Calu3 (cell line): Measurements from ENCODE around the gene RTRAF. TPM values are rescaled to one million over a fixed set of nuclear protein-coding genes. Genes with fewer than 3 reads are reported as not detected.

Experiments used
- BruUV-seq: library from RNA; stranded (reverse); fragments of 400-500 nt; replicated peaks from 2 replicates; lab custom pipeline; 2021; lab: Mats Ljungman, UMichigan
- CTCF ChIA-PET: fragments of 300-600 bp; sonication (Branson Sonifier 250); formaldehyde crosslinking; loops from one replicate; lab custom pipeline; 2022; ENCODE audit warnings: antibody characterized with exemption; lab: Charles Lee
- DNase-seq: peaks from one replicate; pipeline ENCODE4 v3.0.0; 2022
- H3K27ac Mint-ChIP-seq: one replicate; pipeline ENCODE4 v1.8.0; 2022; ENCODE audit warnings: mixed read lengths; ENCODE audit not compliant: unreplicated experiment
- H3K27me3 Mint-ChIP-seq: one replicate; pipeline ENCODE4 v1.8.0; 2022; ENCODE audit warnings: mixed read lengths; ENCODE audit not compliant: unreplicated experiment
- H3K36me3 Mint-ChIP-seq: one replicate; pipeline ENCODE4 v1.8.0; 2022; ENCODE audit warnings: mild to moderate bottlenecking, moderate library complexity, mixed read lengths; ENCODE audit not compliant: insufficient read depth, unreplicated experiment
- H3K4me1 Mint-ChIP-seq: one replicate; pipeline ENCODE4 v1.8.0; 2022; ENCODE audit warnings: mild to moderate bottlenecking, low read depth, mixed read lengths; ENCODE audit not compliant: unreplicated experiment
- H3K4me3 Mint-ChIP-seq: one replicate; pipeline ENCODE4 v1.8.0; 2022; ENCODE audit warnings: mild to moderate bottlenecking, low read depth, moderate library complexity, mixed read lengths; ENCODE audit not compliant: unreplicated experiment
- H3K9me3 Mint-ChIP-seq: one replicate; pipeline ENCODE4 v1.8.0; 2022; ENCODE audit warnings: low read depth, mixed read lengths; ENCODE audit not compliant: unreplicated experiment
- intact Hi-C: fragments of 100-400 bp; cut with micrococcal nuclease; formaldehyde crosslinking; loops from one replicate; pipeline ENCODE4 v1.10.0; 2022; ENCODE audit not compliant: unreplicated experiment
- total RNA-seq: library from RNA; stranded (reverse); gene quantifications from 2 replicates; pipeline ENCODE4 v1.2.3, GENCODE V29; 2022
- TF ChIP-seq, protein P1 (sequence below): fragments of 200-600 bp; IDR thresholded peaks from one replicate; pipeline ENCODE4 v1.8.0; 2022; ENCODE audit warnings: antibody characterized with exemption; ENCODE audit not compliant: unreplicated experiment

The RTRAF gene
- total RNA-seq, 1 experiment from 2014 or later, result 164 TPM

DNA sequence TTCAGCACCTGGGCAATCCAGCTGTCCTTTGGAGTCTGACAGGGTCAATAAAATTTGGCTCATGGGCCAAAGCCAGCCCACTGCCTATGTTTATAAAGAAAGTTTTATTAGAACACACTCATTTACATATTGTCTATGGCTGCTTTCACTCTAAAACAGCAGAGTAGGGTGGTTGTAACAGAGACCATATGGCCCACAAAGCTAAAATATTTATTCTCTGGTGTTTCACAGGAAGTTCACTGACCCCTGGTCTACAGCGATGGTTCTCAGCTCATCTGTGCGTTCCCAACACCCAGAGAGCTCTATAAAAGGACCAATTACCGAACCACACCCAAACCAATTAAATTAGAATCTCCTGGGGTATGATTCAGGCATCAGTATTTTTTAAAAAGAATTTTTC lies 37.7 kb upstream of the RTRAF start:
- no peak for DNase-seq
- Mint-ChIP-seq H3K27ac (no peak overlapping the region), H3K27me3 (peaks cover 83% of the 10 kb centered on the region), H3K9me3 (no peaks in the 10 kb centered on the region), H3K36me3 (no peaks in the 10 kb centered on the region), H3K4me1 (no peaks in the 10 kb centered on the region), H3K4me3 (no peak overlapping the region)
- TF ChIP-seq, protein P1, sequence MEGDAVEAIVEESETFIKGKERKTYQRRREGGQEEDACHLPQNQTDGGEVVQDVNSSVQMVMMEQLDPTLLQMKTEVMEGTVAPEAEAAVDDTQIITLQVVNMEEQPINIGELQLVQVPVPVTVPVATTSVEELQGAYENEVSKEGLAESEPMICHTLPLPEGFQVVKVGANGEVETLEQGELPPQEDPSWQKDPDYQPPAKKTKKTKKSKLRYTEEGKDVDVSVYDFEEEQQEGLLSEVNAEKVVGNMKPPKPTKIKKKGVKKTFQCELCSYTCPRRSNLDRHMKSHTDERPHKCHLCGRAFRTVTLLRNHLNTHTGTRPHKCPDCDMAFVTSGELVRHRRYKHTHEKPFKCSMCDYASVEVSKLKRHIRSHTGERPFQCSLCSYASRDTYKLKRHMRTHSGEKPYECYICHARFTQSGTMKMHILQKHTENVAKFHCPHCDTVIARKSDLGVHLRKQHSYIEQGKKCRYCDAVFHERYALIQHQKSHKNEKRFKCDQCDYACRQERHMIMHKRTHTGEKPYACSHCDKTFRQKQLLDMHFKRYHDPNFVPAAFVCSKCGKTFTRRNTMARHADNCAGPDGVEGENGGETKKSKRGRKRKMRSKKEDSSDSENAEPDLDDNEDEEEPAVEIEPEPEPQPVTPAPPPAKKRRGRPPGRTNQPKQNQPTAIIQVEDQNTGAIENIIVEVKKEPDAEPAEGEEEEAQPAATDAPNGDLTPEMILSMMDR, result no peak
- CTCF ChIA-PET, result no interaction called here
- intact Hi-C loops, result no loop called here
- BruUV-seq, result no TSS peak

DNA sequence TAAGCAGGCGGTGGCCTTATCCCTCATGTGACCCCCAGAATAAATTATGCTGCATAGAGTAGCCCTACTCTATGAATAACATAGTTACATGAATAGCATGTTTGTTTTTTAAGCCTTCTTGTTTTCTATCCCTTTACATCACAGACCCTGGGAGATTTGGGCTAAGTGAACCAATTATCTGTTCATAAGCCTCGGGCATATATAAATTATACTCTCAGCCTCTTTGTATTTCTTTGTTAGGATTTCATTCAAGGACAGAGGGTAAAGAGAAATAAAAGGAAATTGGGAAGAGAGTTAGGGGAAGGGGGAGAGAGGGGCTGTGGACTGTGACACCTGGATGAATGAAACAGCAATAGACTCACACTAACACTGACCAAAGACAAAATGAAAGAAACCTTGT lies 35.3 kb upstream of the RTRAF start:
- Mint-ChIP-seq H3K9me3 (peaks cover 14% of the 10 kb centered on the region), H3K27ac (no peak overlapping the region), H3K4me3 (no peak overlapping the region), H3K27me3 (peaks cover 87% of the 10 kb centered on the region), H3K36me3 (no peaks in the 10 kb centered on the region), H3K4me1 (no peaks in the 10 kb centered on the region)
- no TSS peak for BruUV-seq
- DNase-seq, result no peak
- TF ChIP-seq, protein P1, result no peak
- CTCF ChIA-PET, result interaction anchor here (0.6 kb wide), 1 partner anchor 1913 kb away, joined by 3 read pairs; no protein-coding TSS in a partner anchor
- intact Hi-C loops, result no loop called here

- BruUV-seq, result no TSS peak
- CTCF ChIA-PET, result interaction anchor here (0.6 kb wide), 1 partner anchor 1913 kb away, joined by 3 read pairs; no protein-coding TSS in a partner anchor
- peaks cover 20% of the 10 kb centered on the region for H3K9me3 Mint-ChIP-seq
- H3K36me3 Mint-ChIP-seq, result no peaks in the 10 kb centered on the region
- no peak overlapping the region for H3K27ac Mint-ChIP-seq
- TF ChIP-seq, protein P1, result no peak
- intact Hi-C loops, result no loop called here
- DNase-seq, result no peak
- peaks cover 87% of the 10 kb centered on the region for H3K27me3 Mint-ChIP-seq
- H3K4me1 Mint-ChIP-seq, result no peaks in the 10 kb centered on the region
- H3K4me3 Mint-ChIP-seq, result no peak overlapping the region
Observed at GRCh38 chr14:51954657-51955056, 34.7 kb upstream of the RTRAF start.

DNA sequence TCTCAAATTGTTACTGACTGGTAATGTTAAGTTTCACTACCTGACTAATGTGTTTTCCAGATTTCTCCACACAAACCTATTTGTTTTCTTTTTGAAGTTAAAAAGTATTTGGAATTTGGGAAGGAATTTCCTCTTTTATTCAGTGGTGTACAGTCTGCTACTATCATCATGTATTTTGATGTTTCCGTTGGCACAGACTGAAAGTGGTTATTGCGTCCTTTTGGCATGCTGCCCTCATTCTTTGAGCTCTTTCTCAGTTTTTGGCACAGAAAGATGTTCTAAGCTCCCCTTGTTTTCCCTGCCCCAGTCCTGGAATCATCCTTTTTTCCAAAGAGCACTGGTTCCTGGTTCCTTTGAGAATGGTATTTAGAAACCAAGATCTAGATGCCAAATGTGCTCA lies 31.4 kb upstream of the RTRAF start:
- CTCF ChIA-PET, result no interaction called here
- TF ChIP-seq, protein P1, result no peak
- H3K27me3 Mint-ChIP-seq, result peaks cover 86% of the 10 kb centered on the region
- no peaks in the 10 kb centered on the region for H3K36me3 Mint-ChIP-seq
- H3K9me3 Mint-ChIP-seq, result peaks cover 27% of the 10 kb centered on the region
- H3K27ac Mint-ChIP-seq, result no peak overlapping the region
- BruUV-seq, result no TSS peak
- intact Hi-C loops, result no loop called here
- H3K4me3 Mint-ChIP-seq, result no peak overlapping the region
- DNase-seq, result no peak
- no peaks in the 10 kb centered on the region for H3K4me1 Mint-ChIP-seq
